GM19025 (cell line): ENCODE results near the gene TMEM53.

Experiments
- ATAC-seq: cut with Tn5 transposase; IDR thresholded peaks from one replicate; pipeline ENCODE4 v1.9.1; 2021; ENCODE audit warnings: mild to moderate bottlenecking, low read depth, moderate library complexity; ENCODE audit not compliant: unreplicated experiment

Gene TMEM53

DNA sequence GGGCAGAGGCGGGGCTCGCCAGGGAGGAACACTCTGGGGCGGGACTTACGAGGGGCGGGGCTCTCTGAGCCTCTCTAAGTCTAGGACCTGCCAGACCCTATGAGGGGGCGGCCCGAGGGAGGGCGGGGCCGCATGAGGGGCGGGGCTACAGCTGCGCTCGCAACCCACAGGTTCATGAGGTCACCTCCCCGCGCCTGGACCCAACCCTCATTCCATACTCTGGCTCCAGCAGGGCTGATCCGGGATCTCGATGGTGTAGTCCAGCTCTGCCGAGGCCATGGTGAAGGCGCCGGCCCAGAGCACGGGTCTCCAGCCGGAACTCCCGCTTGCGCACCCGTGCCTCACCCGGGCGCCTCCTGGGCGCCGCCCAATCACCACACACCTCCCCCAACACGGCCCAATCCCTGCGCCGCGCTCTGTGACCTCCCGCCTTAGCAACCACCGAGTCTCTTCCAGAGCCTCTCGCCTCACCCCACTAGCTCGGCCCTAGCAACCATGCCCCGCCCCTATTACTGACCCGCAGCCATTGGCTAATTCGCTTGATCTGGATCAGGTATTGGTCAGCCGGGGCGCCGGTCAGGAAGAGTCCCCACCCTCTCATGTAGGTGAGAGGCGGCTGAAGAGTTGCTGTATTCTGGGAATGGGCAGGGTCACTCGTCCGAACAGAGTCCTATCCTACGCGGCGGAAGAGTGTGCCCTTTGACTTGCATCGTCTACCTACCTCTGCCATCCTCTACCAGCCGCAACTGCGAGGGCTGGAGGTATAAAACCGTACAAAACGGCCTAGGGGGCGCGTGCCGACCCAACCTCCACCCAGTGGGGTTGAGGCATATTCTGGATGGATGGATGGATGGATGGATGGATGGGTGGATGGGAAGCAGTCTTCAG lies at the start of gene TMEM53, which contains the start of gene ARMH1:
TSS of gene TMEM53 (minus strand) at position 369 of the 888 bp plus-strand sequence. CDS start at position 279, 90 bp downstream.
TSS of gene ARMH1 (plus strand) at position 602 of the 888 bp plus-strand sequence. CDS start 14,984 bp downstream, outside the sequence.
- peak; percentile 89 for ATAC-seq

DNA sequence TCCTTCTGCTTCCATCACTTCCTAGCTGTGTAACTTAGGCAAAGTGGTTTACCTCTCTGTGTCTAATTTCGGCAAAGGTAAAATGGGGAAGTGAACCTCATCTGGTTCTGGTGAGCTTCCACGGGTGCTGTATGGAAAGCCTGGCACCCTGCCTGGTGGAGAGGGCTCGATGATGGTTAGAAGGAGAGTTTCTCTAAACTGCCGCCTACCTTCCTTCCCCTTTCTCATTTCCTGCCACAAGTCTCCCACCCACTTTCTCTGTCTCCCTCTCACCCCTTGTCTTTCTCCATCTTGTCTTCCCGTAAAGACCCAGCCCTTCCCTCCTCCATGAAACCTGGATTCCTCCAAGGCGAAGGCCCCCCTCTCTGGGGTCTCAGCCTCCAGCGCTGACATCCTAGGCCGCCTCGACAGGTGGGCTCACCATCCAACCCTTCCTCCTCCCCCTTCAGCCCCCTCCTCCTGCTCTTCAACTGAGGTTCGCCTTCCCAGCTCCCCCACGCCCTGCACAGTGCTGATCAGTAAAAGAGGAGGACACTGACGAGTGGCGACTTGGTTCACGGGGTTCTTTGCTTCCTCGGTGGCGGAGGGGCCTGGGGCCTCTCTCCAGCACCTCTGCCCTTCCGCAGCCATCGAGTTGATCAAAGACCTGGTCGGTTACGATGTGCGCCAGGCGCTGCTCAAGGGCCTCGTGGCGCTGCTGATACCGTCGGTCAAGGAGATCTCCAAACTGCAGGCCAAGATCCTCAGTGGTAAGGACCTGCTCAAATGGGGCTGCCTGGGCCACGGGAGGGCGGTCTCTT lies 49.4 kb upstream of the TMEM53 start:
- no peak for ATAC-seq

GRCh38 chr1:44723064-44723463 lies 48.8 kb upstream of the TMEM53 start:
- ATAC-seq, result no peak

GRCh38 chr1:44721485-44722361 lies 47.4 kb upstream of the TMEM53 start:
- peak; percentile 75 for ATAC-seq

GRCh38 chr1:44720281-44720680 lies 46.0 kb upstream of the TMEM53 start:
- no peak for ATAC-seq

- ATAC-seq, result no peak
Measured at GRCh38 chr1:44719318-44719717, 45.0 kb upstream of the TMEM53 start.

- no peak for ATAC-seq
Measured at GRCh38 chr1:44718091-44718490, 43.8 kb upstream of the TMEM53 start.

DNA sequence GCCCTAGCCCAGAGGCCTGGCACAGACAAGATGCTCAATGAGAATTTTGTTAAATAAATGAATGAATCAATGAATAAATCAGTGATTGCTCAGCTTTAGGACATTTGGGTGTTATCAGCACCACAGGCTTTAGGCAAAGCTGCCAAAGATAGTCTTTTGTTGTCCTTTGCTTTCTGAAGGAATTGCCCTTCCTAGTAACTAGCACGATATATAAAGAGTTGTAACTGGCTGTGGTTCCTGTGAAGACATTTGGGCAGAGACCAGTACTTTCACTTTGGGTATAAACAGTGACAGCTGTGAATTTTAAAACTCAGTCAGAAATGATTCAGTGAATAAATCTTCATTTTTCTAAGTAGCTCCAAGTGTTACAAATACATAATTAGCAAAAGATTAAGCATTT lies 43.4 kb upstream of the TMEM53 start:
- no peak for ATAC-seq

DNA sequence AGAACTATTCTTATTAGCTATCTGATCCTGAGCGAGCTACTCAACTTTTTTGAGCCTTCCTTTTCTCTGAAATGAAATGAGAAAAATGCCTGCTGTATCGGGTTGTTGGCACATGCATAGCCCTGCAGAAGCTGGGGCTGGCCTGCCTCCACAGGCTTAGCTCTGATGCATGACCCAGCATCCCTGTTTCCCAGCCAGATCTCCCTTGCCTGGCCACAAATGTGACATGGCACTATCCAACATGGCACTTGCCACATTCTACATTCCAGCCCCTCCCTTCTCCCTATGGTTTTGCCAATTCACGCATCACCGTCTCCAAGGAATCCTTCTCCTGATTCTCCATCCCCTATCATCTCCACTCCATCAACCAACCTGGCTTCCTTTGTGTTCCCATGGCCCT lies 42.9 kb upstream of the TMEM53 start:
- no peak for ATAC-seq

DNA sequence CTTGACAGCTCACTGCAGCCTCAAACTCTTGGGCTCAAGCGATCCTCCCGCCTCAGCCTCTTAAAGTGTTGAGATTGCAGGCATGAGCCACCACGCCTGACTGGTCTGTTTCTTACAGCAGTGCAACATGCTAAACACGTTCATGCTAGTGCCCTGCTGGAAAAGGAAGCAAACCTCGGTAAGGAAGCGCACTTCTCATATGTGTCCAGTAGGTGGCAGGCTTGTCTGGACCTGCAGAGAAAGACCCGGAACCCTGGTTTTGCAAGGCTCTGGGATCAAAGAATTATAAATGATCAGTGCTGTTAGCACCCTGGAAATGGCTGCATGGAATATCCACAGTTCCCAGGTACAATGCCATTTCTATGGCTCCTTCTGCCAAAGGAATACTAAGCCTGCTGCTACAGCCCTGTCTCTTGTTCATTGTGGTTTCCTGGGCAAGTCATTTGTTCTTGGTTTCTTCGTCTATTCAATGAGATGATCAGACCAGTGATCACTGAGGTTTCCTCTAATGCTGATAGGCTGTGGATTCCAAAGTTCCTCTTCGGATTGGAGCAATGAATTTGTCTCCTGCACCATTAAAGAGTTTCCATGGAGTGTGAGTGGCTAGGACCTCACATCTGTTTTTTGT lies 40.8 kb upstream of the TMEM53 start:
- no peak for ATAC-seq

DNA sequence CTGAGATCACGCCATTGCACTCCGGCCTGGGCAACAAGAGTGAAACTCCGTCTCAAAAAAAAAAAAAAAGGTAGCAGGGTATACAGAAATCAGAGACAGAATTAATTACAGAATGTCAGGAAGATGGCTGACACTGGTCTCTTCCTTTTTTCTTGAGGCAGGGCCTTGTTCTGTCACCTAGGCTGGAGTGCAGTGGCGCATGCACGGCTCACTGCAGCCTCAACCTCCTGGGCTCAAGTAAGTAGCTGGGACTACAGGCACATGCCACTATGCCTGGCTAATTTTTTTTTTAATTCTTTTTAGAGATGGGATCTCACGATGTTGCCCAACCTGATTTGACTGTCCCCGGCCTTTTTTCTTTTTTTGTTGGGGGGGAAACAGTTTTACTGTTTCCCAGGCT lies 40.3 kb upstream of the TMEM53 start:
- no peak for ATAC-seq

- no peak for ATAC-seq
Measured at GRCh38 chr1:44713321-44713781, 39.1 kb upstream of the TMEM53 start.

- no peak for ATAC-seq
Measured at GRCh38 chr1:44707959-44708831, 33.9 kb upstream of the TMEM53 start.

DNA sequence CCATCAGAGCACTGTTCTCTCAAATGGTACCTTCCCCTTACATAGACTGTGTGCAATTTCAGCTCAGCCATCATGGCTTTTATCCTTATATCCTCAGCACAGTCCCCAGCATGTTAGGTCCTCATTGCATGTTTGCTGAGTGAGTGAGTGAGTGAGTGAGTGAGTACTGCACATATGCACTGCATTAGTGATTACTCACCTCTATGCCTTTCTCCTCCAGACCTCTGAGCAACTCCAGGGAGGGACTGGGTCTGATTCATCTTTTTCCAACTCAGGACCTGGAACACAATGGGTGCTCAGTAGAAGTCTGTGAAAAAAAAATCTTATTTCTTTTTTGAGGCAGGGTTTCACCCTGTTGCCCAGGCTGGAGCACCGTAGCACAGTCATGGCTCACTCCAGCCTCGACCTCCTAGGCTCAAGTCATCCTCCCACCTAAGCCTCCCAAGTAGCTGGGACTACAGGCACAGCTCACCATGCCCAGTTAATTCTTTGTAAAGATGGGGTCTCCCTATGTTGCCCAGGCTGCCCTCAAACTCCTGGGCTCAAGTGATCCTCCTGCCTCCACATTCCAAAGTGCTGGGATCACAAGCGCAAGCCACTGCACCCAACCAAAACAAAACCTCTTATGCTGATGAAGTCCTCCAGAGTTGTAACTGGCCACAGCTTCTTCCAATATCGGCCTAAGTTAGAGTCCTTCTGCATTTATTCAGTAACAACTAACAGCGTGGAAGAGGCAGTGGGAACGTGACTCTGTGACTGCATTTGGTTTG lies 33.0 kb upstream of the TMEM53 start:
- no peak for ATAC-seq

DNA sequence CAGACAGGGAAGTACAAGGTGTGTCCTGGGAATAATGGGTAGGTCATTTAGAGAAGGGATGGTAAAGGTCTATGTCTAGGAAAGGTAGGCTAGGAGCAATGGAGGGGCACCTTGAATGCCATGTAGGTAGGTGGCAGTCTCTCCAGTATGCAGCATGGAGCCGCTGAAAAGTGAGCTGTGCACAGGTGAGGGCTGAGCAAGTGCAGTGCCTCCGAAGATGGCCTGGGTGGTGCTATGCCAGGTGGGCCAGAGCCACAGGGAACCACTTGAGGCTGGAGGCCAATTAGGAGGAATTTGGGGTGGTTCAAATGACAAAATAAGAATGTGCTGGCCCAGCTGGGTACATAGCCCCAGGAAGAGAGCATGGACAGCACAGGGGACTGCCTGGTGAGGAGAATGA lies 31.7 kb upstream of the TMEM53 start:
- no peak for ATAC-seq

- ATAC-seq, result no peak
Measured at GRCh38 chr1:44705470-44705869, 31.2 kb upstream of the TMEM53 start.

DNA sequence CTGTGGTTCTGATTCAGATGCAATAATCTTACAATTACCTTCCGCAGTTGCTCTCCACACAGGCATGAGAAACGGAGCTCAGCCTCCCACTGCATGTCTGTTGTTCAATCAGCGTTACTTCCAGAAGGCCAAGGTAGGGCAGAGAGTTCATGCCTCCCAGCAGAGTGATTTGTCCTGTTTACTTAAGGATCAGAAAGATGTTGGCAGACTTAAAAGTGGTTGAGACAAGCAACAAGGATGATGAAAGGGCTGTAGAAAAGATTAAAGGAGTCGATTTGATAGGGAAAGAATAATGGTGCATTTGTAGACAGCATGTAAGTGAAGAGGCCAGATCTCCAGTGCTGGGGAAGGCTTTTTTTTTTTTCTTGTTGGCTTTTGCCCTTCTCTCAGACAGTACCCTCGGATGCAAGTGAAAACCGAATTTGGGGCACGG lies 26.9 kb upstream of the TMEM53 start:
- ATAC-seq, result no peak

- ATAC-seq, result no peak
Measured at GRCh38 chr1:44700573-44700972, 26.3 kb upstream of the TMEM53 start.
